Cardiac fibroblast (primary cell): Measurements from ENCODE around the gene NXN.

ENCODE experiments used
- DNase-seq, 2 donors: peaks; one replicate each; pipeline versions ENCODE4 v3.0.0 to v3.0.0-alpha.2; 2010; ENCODE audit warnings: low read depth in 2 of 2
- H3K4me3 ChIP-seq, 2 donors: replicated peaks in 1 of 2; 1 replicate in 1 of 2; 2 replicates in 1 of 2; pipeline ENCODE4 v1.5.1; 2011; ENCODE audit warnings: low read depth in 2 of 2, low read length in 2 of 2, mild to moderate bottlenecking in 2 of 2, moderate library complexity in 1 of 2
- TF ChIP-seq, protein P1 (sequence below): IDR thresholded peaks from one replicate; pipeline ENCODE4 v1.5.1; 2011; ENCODE audit warnings: low read depth, mild to moderate bottlenecking, low read length, inconsistent platforms

Gene NXN

DNA sequence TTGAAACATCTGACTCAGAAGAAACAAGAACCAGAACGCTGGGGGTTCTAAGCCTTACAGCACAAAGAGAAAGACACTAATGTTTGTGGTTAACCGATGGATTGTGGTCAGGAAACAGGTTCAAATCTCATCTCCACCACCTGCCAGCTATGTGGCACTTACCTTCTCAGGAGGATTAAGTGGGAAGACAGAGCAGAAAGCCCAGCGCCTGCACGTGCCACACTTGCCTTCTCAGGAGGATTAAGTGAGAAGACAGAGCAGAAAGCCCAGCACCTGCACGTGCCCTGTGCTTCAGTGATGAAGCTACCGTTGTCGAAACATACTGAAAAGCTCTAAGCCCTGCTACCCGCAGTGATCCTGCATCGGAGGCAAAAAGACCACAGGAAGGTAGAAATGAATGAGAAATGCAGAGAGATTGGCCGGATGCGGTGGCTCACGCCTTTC is 90.6 kb downstream of the NXN start:
- TF ChIP-seq, protein P1, sequence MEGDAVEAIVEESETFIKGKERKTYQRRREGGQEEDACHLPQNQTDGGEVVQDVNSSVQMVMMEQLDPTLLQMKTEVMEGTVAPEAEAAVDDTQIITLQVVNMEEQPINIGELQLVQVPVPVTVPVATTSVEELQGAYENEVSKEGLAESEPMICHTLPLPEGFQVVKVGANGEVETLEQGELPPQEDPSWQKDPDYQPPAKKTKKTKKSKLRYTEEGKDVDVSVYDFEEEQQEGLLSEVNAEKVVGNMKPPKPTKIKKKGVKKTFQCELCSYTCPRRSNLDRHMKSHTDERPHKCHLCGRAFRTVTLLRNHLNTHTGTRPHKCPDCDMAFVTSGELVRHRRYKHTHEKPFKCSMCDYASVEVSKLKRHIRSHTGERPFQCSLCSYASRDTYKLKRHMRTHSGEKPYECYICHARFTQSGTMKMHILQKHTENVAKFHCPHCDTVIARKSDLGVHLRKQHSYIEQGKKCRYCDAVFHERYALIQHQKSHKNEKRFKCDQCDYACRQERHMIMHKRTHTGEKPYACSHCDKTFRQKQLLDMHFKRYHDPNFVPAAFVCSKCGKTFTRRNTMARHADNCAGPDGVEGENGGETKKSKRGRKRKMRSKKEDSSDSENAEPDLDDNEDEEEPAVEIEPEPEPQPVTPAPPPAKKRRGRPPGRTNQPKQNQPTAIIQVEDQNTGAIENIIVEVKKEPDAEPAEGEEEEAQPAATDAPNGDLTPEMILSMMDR: no peak
- H3K4me3 ChIP-seq: no peak overlapping the region
- no peak for DNase-seq

DNA sequence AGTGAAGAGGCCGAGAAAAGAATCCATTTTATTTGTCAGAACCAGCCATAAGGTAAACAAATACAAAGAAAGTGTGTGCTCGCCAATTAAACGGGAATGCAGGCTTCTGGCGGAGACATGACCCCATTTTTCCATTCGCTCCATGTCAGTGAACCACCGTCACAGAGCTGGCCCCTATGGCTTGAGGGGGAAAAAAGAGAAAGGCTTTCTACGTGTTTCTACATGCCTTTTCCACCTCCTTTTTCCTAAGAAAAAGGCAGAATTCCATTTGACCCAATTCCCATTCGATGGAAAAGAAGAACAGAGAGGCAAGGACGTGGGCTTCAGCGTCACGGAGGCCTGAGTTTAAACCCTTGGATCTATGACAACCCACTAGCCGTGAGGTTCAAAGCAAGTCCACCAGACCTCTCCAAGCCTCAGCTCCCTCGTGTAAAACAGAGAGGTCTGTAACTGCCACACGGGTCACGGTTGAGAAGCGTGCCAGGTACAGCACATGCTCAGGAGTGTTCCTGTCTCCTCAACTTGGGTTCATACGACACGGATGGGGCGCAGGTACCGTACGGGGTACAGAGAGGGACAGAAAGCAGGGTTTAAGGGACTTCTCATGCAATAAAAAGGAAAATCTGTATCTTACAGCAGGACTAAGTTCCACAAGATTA is 91.9 kb downstream of the NXN start:
- DNase-seq: no peak
- no peak overlapping the region for H3K4me3 ChIP-seq
- TF ChIP-seq, protein P1: no peak

DNA sequence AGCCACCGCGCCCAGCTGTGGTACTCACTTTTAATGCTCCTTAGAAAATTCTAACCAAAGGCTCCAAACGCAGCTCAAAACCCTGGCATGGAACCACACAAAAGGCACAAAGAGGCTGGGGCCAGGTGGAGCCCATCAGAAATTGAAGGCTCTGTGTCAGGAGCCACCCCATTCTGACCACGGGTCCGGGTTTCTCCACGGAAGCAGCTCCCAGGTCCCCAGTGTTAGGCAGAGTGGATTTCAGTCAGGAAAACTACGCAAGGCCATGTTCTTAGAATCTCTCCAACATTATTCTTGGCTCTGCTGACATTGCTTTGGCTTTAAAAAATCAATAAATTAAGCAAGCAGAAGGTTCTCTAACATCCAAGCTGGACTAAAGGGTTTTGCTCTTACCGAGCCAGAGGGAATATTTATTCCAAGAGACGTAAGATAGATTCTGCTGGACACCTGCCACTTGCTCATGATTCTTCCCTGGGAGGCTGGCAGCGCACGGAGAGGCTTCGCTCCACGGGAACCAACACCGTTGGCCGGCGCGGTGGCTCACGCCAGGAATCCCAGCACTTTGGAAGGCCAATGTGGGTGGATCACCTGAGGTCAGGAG is 93.5 kb downstream of the NXN start:
- no peak overlapping the region for H3K4me3 ChIP-seq
- DNase-seq: no peak
- TF ChIP-seq, protein P1: no peak

DNA sequence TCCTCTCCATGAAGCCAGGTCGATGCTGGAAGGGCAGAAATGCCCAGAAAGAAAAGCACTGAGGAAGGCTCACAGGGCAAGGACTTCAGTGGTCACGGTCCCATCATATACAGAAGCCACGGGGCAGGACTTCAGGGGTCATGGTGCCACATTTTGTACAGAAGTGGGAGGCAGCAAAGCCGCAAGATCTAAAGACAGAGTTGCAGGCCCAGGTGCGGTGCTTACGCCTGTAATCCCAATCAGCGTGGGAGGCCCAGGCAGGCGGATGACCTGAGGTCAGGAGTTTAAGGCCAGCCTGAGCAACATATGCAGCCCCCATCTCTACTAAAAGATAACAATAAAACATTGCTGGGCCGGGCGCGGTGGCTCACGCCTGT is 96.0 kb downstream of the NXN start:
- no peak for DNase-seq
- TF ChIP-seq, protein P1: no peak
- H3K4me3 ChIP-seq: no peak overlapping the region

DNA sequence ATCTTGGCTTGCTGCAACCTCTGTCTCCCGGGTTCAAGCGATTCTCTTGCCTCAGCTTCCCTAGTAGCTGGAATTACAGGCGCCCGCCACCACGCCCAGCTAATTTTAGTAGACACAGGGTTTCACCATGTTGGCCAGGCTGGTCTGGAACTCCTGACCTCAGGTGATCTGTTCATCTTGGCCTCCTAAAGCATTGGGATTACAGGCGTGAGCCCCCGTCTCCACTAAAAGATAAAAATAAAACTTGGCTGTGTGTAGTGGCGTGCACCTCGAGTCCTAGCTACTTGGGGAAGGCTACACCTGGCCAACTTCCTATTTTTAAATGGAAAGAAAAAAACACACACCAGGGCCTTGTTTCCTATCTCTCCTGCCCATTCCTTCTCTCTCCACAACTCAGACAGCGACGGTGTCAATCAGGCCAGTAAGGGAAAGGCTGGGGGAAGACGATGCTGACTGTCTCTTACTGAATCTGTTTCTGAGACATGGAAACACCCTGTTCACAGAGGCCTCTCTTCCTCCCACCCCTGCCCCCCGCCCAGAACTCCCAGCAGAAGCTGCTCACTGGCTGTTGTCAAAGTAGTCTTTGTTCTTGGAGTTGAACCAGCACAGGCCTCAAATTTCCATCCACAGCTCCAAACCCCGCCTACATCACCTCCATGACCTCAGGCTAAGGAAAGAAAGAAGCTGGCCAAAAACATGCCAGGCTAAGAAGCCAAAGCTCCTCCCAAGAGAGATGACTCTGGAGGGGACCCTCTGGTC is 96.6 kb downstream of the NXN start:
- H3K4me3 ChIP-seq: no peak overlapping the region
- TF ChIP-seq, protein P1: no peak
- DNase-seq: peak in 1 of 2 donors; percentile 77

DNA sequence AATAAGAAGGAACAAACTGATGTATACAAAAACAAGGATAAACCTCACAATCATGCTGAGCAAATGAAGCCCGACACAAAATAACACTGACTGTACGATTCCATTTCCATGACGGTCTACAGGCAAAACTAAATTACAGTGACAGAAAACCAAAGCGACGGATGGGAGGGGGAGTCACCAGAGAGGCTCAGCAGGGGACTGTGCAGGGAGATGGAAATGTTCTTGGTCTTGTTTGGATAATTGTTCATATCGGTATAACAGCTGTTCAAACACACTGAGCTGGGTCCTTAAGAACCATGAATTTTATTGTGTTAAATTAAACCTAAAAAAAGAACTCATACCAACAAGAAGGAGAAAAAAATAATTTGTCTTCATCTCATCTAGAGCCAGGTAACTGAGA is 97.8 kb downstream of the NXN start:
- H3K4me3 ChIP-seq: no peak overlapping the region
- TF ChIP-seq, protein P1: no peak
- DNase-seq: no peak
